ENCODE measurements around the gene AGR3.
A peak's percentile ranks its signal among the peaks of the same experiment; 100 is the strongest.

Gene AGR3

GRCh38 chr7:16881844-16882243 is at the start of gene AGR3:
AGR3 (minus strand) TSS chr7:16881983; CDS start chr7:16878618, 3,365 bp downstream.
- intact Hi-C loops (cut with DNase I), result no loop called here
- no peak for DNase-seq

- intact Hi-C loops (cut with DNase I), result no loop called here
- DNase-seq, result no peak
Measured at GRCh38 chr7:16930946-16931345, 49.2 kb upstream of the AGR3 start.

GRCh38 chr7:16929146-16929762 is 47.5 kb upstream of the AGR3 start:
- no peak for DNase-seq
- intact Hi-C loops (cut with DNase I), result no loop called here

GRCh38 chr7:16926861-16927260 is 45.1 kb upstream of the AGR3 start:
- intact Hi-C loops (cut with DNase I), result no loop called here
- no peak for DNase-seq

GRCh38 chr7:16926283-16926682 is 44.5 kb upstream of the AGR3 start:
- peak in 3 of 10 donors; percentile 14 to 62 (median 25) for DNase-seq
- intact Hi-C loops (cut with DNase I), result no loop called here

- DNase-seq, result no peak
- intact Hi-C loops (cut with DNase I), result no loop called here
Measured at GRCh38 chr7:16925609-16926008, 43.8 kb upstream of the AGR3 start.

GRCh38 chr7:16923019-16923418 is 41.2 kb upstream of the AGR3 start:
- DNase-seq, result no peak
- intact Hi-C loops (cut with DNase I), result no loop called here

- intact Hi-C loops (cut with DNase I), result no loop called here
- no peak for DNase-seq
Measured at GRCh38 chr7:16921644-16922257, 40.0 kb upstream of the AGR3 start.

GRCh38 chr7:16921151-16921550 is 39.4 kb upstream of the AGR3 start:
- peak in 1 of 10 donors; percentile 54 for DNase-seq
- intact Hi-C loops (cut with DNase I), result no loop called here

GRCh38 chr7:16919440-16919839 is 37.7 kb upstream of the AGR3 start:
- DNase-seq, result no peak
- intact Hi-C loops (cut with DNase I), result loop anchor here (2.0 to 10.0 kb wide), 3 partner anchors 117 to 315 kb away; partner anchors contain the start of gene AGR2

- DNase-seq, result peak in 1 of 10 donors; percentile 14
- intact Hi-C loops (cut with DNase I), result loop anchor here (2.0 to 10.0 kb wide), 3 partner anchors 116 to 314 kb away; partner anchors contain the start of gene AGR2
Measured at GRCh38 chr7:16918288-16918895, 36.6 kb upstream of the AGR3 start.

- DNase-seq, result no peak
- intact Hi-C loops (cut with DNase I), result loop anchor here (5.0 to 10.0 kb wide), 2 partner anchors 114 to 222 kb away; partner anchors contain the start of gene AGR2
Measured at GRCh38 chr7:16916738-16917137, 35.0 kb upstream of the AGR3 start.

- intact Hi-C loops (cut with DNase I), result loop anchor here (5.0 to 10.0 kb wide), 2 partner anchors 114 to 221 kb away; partner anchors contain the start of gene AGR2
- no peak for DNase-seq
Measured at GRCh38 chr7:16916105-16916639, 34.4 kb upstream of the AGR3 start.

- intact Hi-C loops (cut with DNase I), result loop anchor here (5.0 to 10.0 kb wide), 2 partner anchors 113 to 221 kb away; partner anchors contain the start of gene AGR2
- DNase-seq, result no peak
Measured at GRCh38 chr7:16915405-16915804, 33.6 kb upstream of the AGR3 start.

- intact Hi-C loops (cut with DNase I), result loop anchor here (5.0 to 10.0 kb wide), 2 partner anchors 112 to 220 kb away; partner anchors contain the start of gene AGR2
- DNase-seq, result no peak
Measured at GRCh38 chr7:16914771-16915170, 33.0 kb upstream of the AGR3 start.

GRCh38 chr7:16913643-16914042 is 31.9 kb upstream of the AGR3 start:
- no peak for DNase-seq
- intact Hi-C loops (cut with DNase I), result loop anchor here (10.0 kb wide), 1 partner anchor 219 kb away; no protein-coding TSS in a partner anchor

GRCh38 chr7:16912540-16912939 is 30.8 kb upstream of the AGR3 start:
- DNase-seq, result peak in 2 of 10 donors; percentile 57 to 69
- intact Hi-C loops (cut with DNase I), result loop anchor here (10.0 kb wide), 1 partner anchor 218 kb away; no protein-coding TSS in a partner anchor

GRCh38 chr7:16908561-16908960 is 26.8 kb upstream of the AGR3 start:
- no peak for DNase-seq
- intact Hi-C loops (cut with DNase I), result no loop called here

- intact Hi-C loops (cut with DNase I), result no loop called here
- DNase-seq, result no peak
Measured at GRCh38 chr7:16905300-16906044, 23.7 kb upstream of the AGR3 start.

GRCh38 chr7:16904076-16904475 is 22.3 kb upstream of the AGR3 start:
- intact Hi-C loops (cut with DNase I), result no loop called here
- no peak for DNase-seq

Data from posterior cingulate gyrus (tissue), 11 donors.